H9 (cell line): ENCODE results near the gene TSPO2. TPM values are rescaled to one million over a fixed set of nuclear protein-coding genes. Genes with fewer than 3 reads are reported as not detected.

Experiments
- DNase-seq: peaks from one replicate; pipeline ENCODE4 v3.0.0-alpha.2; 2017
- H2AFZ ChIP-seq: one replicate; pipeline ENCODE4 v1.6.1; 2013; ENCODE audit warnings: mild to moderate bottlenecking, low read length, control low read depth, moderate library complexity
- H2AK5ac ChIP-seq: 2 replicates; pipeline ENCODE4 v1.6.1; 2013; ENCODE audit warnings: low read length, control low read depth, mixed read lengths; ENCODE audit not compliant: insufficient read length
- H2BK120ac ChIP-seq: one replicate; pipeline ENCODE4 v1.6.1; 2013; ENCODE audit warnings: low read depth, mild to moderate bottlenecking, low read length, control low read depth, inconsistent platforms; ENCODE audit not compliant: poor library complexity, severe bottlenecking
- H2BK12ac ChIP-seq: 2 replicates; pipeline ENCODE4 v1.6.1; 2013; ENCODE audit warnings: low read length, control low read depth, mixed read lengths, low read depth; ENCODE audit not compliant: insufficient read length
- H2BK15ac ChIP-seq: 2 replicates; pipeline ENCODE4 v1.6.1; 2013; ENCODE audit warnings: low read depth, low read length, control low read depth
- H2BK20ac ChIP-seq: one replicate; pipeline ENCODE4 v1.6.1; 2013; ENCODE audit warnings: low read depth, mild to moderate bottlenecking, low read length, control low read depth, inconsistent platforms; ENCODE audit not compliant: poor library complexity, severe bottlenecking
- H2BK5ac ChIP-seq: 2 replicates; pipeline ENCODE4 v1.6.1; 2013; ENCODE audit warnings: low read length, control low read depth, mixed read lengths; ENCODE audit not compliant: insufficient read length
- H3K14ac ChIP-seq: 2 replicates; pipeline ENCODE4 v1.6.1; 2013; ENCODE audit warnings: low read length, control low read depth; ENCODE audit not compliant: insufficient read depth
- H3K18ac ChIP-seq: 2 replicates; pipeline ENCODE4 v1.6.1; 2013; ENCODE audit warnings: low read depth, mild to moderate bottlenecking, mixed read lengths, low read length, control low read depth; ENCODE audit not compliant: insufficient read length
- H3K23ac ChIP-seq: 2 replicates; pipeline ENCODE4 v1.6.1; 2013; ENCODE audit warnings: low read length, control low read depth, mixed read lengths, low read depth; ENCODE audit not compliant: insufficient read length
- H3K23me2 ChIP-seq: 2 replicates; pipeline ENCODE4 v1.6.1; 2013; ENCODE audit warnings: low read depth, mild to moderate bottlenecking, mixed read lengths, low read length, control low read depth; ENCODE audit not compliant: insufficient read length, poor library complexity, severe bottlenecking
- H3K27ac ChIP-seq: 2 replicates; pipeline ENCODE4 v1.5.1; 2013; ENCODE audit warnings: low read length, control low read depth, mixed read lengths, low read depth; ENCODE audit not compliant: insufficient read length
- H3K27me3 ChIP-seq: 2 replicates; pipeline ENCODE4 v1.6.1; 2013; ENCODE audit warnings: low read length, control low read depth, inconsistent platforms; ENCODE audit not compliant: insufficient read depth
- H3K4ac ChIP-seq: 2 replicates; pipeline ENCODE4 v1.6.1; 2013; ENCODE audit warnings: low read depth, mild to moderate bottlenecking, control low read depth, inconsistent platforms, low read length, moderate library complexity
- H3K4me1 ChIP-seq: 2 replicates; pipeline ENCODE4 v1.6.1; 2013; ENCODE audit warnings: low read length, control low read depth, inconsistent platforms; ENCODE audit not compliant: insufficient read depth
- H3K4me2 ChIP-seq: 2 replicates; pipeline ENCODE4 v1.6.1; 2013; ENCODE audit warnings: low read length, control low read depth, mixed read lengths; ENCODE audit not compliant: insufficient read length, insufficient read depth
- H3K56ac ChIP-seq: 2 replicates; pipeline ENCODE4 v1.6.1; 2013; ENCODE audit warnings: low read depth, mild to moderate bottlenecking, mixed read lengths, low read length, control low read depth; ENCODE audit not compliant: insufficient read length
- H3K79me1 ChIP-seq: 2 replicates; pipeline ENCODE4 v1.6.1; 2013; ENCODE audit warnings: low read depth, mild to moderate bottlenecking, moderate library complexity, low read length, control low read depth, inconsistent platforms; ENCODE audit not compliant: insufficient read depth, poor library complexity, severe bottlenecking
- H3K79me2 ChIP-seq: 2 replicates; pipeline ENCODE4 v1.6.1; 2013; ENCODE audit warnings: low read length, control low read depth, inconsistent platforms; ENCODE audit not compliant: insufficient read depth
- H3K9ac ChIP-seq: 2 replicates; pipeline ENCODE4 v1.6.1; 2013; ENCODE audit warnings: low read length, control low read depth, mixed read lengths; ENCODE audit not compliant: insufficient read length; ENCODE audit errors: extremely low read depth
- H3K9me3 ChIP-seq: one replicate; pipeline ENCODE4 v1.6.1; 2013; ENCODE audit warnings: low read depth, low read length, inconsistent platforms; ENCODE audit not compliant: control insufficient read depth
- H3T11ph ChIP-seq: one replicate; pipeline ENCODE4 v1.6.1; 2013; ENCODE audit warnings: mild to moderate bottlenecking, low read length, control low read depth, inconsistent platforms
- H4K20me1 ChIP-seq: one replicate; pipeline ENCODE4 v1.6.1; 2013; ENCODE audit not compliant: control insufficient read depth, insufficient read length, insufficient read depth
- H4K5ac ChIP-seq: 2 replicates; pipeline ENCODE4 v1.6.1; 2013; ENCODE audit warnings: low read depth, mild to moderate bottlenecking, mixed read lengths, low read length, control low read depth; ENCODE audit not compliant: insufficient read length
- H4K8ac ChIP-seq: replicated peaks from 2 replicates; pipeline ENCODE4 v1.6.1; 2013; ENCODE audit warnings: low read length, control low read depth, mixed read lengths, low read depth; ENCODE audit not compliant: insufficient read length
- H4K91ac ChIP-seq: 2 replicates; pipeline ENCODE4 v1.6.1; 2013; ENCODE audit warnings: low read depth, mild to moderate bottlenecking, moderate library complexity, mixed read lengths, low read length, control low read depth; ENCODE audit not compliant: insufficient read length
- H3K27ac Mint-ChIP-seq, 3 experiments: 2 replicates in 2 of 3; 3 replicates in 1 of 3; pipeline ENCODE4 v1.8.0; 2020 to 2021; ENCODE audit warnings: mixed read lengths in 3 of 3, mild to moderate bottlenecking in 1 of 3, moderate library complexity in 1 of 3
- H3K27me3 Mint-ChIP-seq: 2 replicates; pipeline ENCODE4 v1.8.0; 2021; ENCODE audit warnings: low read depth, mild to moderate bottlenecking, moderate library complexity, mixed read lengths
- H3K36me3 Mint-ChIP-seq, 3 experiments: 2 replicates in 2 of 3; 3 replicates in 1 of 3; pipeline ENCODE4 v1.8.0; 2020 to 2021; ENCODE audit warnings: low read depth in 3 of 3, mixed read lengths in 3 of 3; ENCODE audit not compliant: insufficient read depth in 1 of 3
- H3K4me1 Mint-ChIP-seq, 2 experiments: 2 replicates each; pipeline ENCODE4 v1.8.0; 2020; ENCODE audit warnings: mixed read lengths in 2 of 2
- H3K4me3 Mint-ChIP-seq, 2 experiments: 2 replicates in 1 of 2; 3 replicates in 1 of 2; pipeline ENCODE4 v1.8.0; 2020 to 2021; ENCODE audit warnings: mild to moderate bottlenecking in 2 of 2, mixed read lengths in 2 of 2, moderate library complexity in 1 of 2
- H3K9me3 Mint-ChIP-seq, 2 experiments: 2 replicates in 1 of 2; 3 replicates in 1 of 2; pipeline ENCODE4 v1.8.0; 2020; ENCODE audit warnings: mild to moderate bottlenecking in 2 of 2, mixed read lengths in 2 of 2, moderate library complexity in 1 of 2
- CTCF ChIP-seq: fragments of 200-600 bp; sonication (generic); conservative IDR thresholded peaks from 3 replicates; pipeline ENCODE4 v1.8.0; 2021; ENCODE audit warnings: antibody characterized with exemption, mild to moderate bottlenecking
- WGBS: extraction: QIAGEN DNeasy Blood & Tissue Kit; methylation state at CpG from one replicate; pipeline ENCODE4 v1.1.7; 2013; ENCODE audit warnings: missing lambda C conversion rate, low lambda C conversion rate, mixed read lengths; ENCODE audit not compliant: insufficient read length; ENCODE audit errors: extremely low coverage; 5-methylcytosine and 5-hydroxymethylcytosine counted together
- total RNA-seq: library from RNA; stranded (reverse); gene quantifications from 2 replicates; pipeline ENCODE4 v1.2.1, GENCODE V29; 2021

The TSPO2 gene
- total RNA-seq, 1 experiment from 2014 or later: not detected

GRCh38 chr6:41025966-41026530 is 16.2 kb upstream of the TSPO2 start:
- H3T11ph ChIP-seq: no peak overlapping the region
- H2AK5ac ChIP-seq: no peak overlapping the region
- no peak overlapping the region for H3K27ac ChIP-seq
- no peak overlapping the region for H3K4ac ChIP-seq
- Mint-ChIP-seq H3K27ac (no peak overlapping the region), H3K9me3 (no peaks in the 10 kb centered on the region), H3K4me1 (peaks cover 22% of the 10 kb centered on the region in 2 experiments), H3K27me3 (no peaks in the 10 kb centered on the region), H3K4me3 (peak overlapping the region in 1 of 2 experiments; percentile 40; a peak in 2 of 5 replicates), H3K36me3 (0 out of 7 replicates have a peak, but pooled peaks cover 0 to 4% (median 0%) of the 10 kb centered on the region in 3 experiments)
- H3K4me1 ChIP-seq: peaks cover 8% of the 10 kb centered on the region
- H3K9ac ChIP-seq: no peak overlapping the region
- H4K8ac ChIP-seq: no peak overlapping the region
- no peak overlapping the region for H4K5ac ChIP-seq
- no peak overlapping the region for H2BK5ac ChIP-seq
- H2BK12ac ChIP-seq: no peak overlapping the region
- H2BK20ac ChIP-seq: no peak overlapping the region
- WGBS: no CpG with 5 or more reads among the region's 3 CpGs
- H3K56ac ChIP-seq: no peak overlapping the region
- no peak for DNase-seq
- TF ChIP-seq CTCF: no peak
- no peaks in the 10 kb centered on the region for H4K20me1 ChIP-seq
- H4K91ac ChIP-seq: no peak overlapping the region
- no peaks in the 10 kb centered on the region for H3K9me3 ChIP-seq
- H2AFZ ChIP-seq: no peak overlapping the region
- no peak overlapping the region for H3K18ac ChIP-seq
- H3K23ac ChIP-seq: no peak overlapping the region
- H3K27me3 ChIP-seq: no peaks in the 10 kb centered on the region
- no peak overlapping the region for H2BK120ac ChIP-seq
- H3K23me2 ChIP-seq: peaks cover 8% of the 10 kb centered on the region
- no peaks in the 10 kb centered on the region for H3K79me2 ChIP-seq
- H3K4me2 ChIP-seq: no peak overlapping the region
- no peak overlapping the region for H2BK15ac ChIP-seq
- H3K79me1 ChIP-seq: no peaks in the 10 kb centered on the region
- H3K14ac ChIP-seq: no peak overlapping the region
